GM19043 (cell line): ENCODE results near the gene YPEL2.
A peak's percentile ranks its signal among the peaks of the same experiment; 100 is the strongest.

Source experiments
- ATAC-seq: cut with Tn5 transposase; IDR thresholded peaks from one replicate; pipeline ENCODE4 v1.9.1; 2021; ENCODE audit warnings: low read depth; ENCODE audit not compliant: unreplicated experiment

YPEL2 gene

GRCh38 chr17:59329176-59330052, 2.0 kb upstream of the YPEL2 start:
- no peak for ATAC-seq

DNA sequence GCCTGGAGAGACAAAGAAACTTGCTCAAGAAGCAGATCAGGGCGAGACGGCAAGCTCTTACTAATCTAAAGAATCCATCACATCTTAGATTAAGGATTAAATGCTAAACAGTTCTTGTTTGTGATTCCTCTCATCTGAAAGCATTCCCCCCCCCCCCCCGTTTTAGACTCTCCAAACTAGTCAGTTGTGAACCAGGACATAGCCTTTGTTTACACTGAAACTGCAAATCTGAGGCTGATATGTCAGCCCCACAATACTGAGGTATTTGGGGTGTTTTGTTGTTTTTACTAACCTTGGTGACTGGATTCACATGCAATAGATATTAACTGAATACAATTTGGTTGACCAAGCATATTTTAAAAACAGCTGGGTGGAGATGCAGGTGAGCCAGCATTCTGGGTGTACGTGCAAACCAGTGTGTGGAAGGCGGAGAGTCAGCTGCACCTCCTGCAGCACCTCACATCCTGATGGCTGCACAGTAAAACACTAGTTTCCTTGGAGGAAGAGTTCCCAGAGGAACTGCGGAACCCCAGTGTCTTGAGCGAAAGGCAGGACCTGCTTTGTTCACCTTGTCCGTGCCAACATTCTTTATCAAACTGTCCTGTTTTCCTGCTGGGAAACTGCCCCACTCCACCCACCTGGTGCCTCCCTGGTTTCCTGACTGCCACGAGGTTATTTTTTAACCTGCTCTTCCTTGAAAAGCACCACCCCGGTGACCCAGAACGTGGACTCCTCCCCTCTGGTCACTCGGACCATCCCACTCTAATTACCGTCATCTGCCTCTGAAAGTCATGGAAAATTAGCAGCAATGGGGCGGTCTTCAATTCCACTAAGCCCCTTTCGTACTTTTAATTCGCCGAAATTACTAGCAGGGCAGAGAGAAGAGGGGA, 1.2 kb upstream of the YPEL2 start:
- ATAC-seq: no peak

DNA sequence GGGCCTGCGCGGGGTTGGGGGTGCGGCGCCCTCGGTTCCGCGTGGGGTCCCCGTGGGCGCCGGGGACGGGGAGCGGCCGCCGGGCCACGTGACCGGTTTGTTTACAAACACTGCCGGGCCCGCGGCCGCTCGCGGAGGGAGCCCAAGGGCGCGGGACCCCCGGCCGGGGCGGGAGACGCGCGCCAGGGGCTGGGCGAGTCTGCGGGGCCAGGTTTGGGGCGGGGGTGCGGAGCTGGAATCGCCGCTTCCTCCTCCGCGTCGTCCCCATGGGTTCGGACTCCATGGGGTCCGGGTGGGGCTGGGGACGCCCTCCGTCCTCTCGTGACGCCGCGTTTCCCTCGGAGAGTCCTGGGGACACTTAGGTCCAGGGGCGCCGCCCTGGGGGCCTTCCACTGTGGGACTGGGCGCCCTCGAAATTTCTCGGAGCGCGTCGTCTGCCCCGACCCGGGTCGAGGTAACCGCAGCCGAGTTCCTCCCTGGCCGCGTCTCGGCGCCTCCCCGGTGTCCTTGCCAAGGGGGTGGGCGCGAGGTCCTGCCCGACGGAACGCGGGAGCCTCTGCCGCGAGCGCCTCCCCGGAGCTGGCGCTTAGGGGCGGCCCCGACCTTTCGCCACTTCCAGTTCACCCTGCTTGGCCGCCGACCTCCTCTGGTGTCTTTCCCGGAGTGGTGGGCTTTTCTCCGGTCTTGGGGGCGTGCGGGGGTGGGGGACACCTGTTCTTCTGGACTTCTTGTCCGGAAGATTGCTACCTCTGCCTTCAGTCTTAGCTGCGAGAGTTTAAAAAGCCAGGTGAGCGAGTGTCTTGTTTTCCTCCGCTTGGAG, 684 bp downstream of the YPEL2 start:
- ATAC-seq: peak; percentile 10

DNA sequence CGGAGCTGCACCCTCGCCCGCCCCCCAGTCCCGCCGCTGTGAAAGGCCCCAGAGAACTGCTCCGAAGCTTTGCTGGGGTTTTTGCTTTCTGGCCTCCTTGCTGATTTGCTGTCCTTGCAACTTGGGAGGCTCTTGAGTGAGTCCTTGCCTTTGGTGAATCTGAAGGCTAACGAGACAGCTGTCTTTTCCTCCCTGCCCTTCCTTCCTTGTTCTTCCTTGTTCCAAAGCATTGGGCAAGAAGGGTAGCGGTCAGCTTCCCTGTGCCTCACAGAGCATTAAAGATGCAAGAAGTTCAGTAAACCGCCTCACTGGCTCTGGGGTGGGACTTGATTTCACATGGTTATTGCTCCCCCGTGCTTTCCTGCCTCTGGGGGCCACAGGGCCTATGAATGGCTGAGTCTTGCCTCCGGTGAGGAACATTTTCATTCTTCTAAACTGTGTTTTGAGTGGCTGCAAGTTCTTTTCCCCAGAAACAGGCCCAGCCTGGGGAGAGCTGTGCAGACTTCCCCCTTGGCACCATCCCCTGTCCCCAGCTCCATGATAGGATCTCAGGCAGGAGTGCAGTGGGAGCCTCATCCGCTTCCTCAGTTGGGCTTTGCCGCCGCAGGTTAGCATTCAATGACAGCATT, 1.4 kb downstream of the YPEL2 start:
- ATAC-seq: no peak

DNA sequence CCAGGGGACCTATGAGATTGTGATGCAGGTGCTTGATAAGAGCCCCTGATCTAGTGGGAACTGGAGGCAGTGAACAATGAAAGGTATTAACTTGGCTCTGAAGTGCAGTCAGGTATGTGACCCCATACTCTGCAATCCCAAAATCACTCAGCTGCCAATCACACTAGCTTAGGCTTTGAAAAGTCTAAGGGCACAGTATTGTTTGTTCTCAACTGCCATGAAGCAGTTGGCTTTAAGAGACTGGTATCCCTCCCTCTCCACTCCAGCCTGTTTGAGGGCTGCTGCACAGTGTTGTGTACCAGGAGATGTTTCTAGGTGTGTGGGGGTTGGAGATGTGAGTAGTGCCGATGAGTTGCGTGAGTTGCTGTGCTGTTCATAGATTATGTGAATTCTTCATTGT, 2.4 kb downstream of the YPEL2 start:
- ATAC-seq: no peak

GRCh38 chr17:59335685-59336084, 4.2 kb downstream of the YPEL2 start:
- ATAC-seq: no peak

DNA sequence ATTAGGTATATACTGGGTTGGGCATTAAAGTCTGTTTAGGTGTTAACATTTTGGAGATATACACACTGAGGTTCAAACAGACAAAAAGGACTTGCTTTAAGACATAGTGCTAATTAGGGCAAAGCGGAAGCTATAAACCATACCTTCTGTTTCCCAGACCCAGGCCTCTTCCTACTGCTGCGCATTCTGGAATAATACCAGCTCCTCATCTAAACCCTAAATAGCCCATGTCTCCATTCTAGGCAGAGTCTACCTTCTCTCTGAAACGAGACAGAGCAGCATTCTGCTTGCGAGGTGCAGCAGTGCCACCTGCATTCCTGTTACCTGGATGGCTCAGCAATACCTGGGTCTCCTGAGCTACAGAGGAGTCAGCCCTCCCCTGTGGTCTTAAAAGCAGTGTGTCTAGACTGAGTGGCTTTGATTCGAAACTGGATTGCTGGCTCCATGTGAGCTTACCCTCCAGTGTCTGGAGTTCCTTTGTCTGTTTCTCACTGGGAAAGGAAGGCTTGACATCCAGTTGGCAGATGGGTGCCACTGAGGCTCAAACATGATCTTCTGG, 6.4 kb downstream of the YPEL2 start:
- no peak for ATAC-seq

DNA sequence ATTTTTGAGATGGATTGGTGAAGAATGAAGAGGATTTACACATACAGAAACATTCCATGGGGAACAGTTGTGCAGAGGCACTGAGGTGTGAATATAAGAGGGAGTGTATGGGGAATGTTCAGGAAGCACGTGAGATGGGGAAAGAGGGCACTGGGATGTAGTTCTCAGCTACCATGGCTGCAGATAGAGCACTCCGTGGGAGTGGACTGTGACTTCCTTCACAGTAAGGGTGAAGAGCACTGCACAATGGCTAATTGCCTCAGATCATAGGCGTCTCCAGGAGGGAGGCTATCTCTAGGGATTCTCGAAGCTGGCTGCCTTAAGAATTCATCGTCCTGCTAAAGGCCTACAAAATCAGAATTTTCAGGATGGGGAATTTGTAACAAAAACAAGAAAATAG, 7.0 kb downstream of the YPEL2 start:
- ATAC-seq: no peak

DNA sequence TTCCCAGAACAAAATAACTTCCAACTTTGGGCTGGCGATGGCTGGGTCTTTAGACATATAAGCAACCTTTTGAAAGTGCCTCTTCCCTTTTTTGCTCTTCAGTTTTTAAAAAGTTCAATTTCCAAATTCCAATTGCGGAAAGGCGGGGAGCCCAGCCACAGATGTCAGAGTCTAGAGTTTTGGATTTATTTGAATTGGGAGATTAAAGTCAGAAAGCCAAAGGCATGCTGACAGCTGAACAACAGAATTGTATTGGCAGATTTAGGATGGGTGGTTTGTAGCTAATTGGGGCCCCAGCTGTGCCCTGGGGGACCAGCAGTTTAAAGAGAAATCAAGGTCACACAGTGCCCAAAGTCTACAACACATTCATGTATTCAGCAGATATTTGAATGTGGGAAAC, 10.5 kb downstream of the YPEL2 start:
- no peak for ATAC-seq

DNA sequence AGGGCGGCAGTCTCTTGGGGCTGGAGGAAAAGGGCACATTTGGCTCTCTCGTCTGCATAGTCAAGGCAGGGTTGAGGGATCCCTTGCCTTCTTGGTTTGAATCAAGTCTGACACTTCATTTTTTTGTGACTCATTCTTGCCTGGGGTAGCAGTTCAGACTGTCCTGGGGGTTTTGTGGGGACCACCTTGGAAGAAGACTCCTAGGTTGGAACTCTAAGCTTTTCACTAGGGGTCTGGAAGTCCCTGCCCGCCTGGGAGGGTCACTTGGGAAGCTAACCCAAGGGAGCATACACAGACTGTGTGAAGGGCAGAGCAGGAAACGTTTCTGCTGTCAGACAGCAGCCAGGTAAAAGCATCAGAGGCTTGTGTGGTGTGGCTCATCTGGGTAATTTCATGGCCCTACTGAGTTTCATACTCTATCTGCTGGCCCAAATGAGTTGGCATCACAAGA, 11.3 kb downstream of the YPEL2 start:
- no peak for ATAC-seq

- ATAC-seq: no peak
These were observed 14.0 kb downstream of the YPEL2 start for GRCh38 chr17:59345476-59345875.

DNA sequence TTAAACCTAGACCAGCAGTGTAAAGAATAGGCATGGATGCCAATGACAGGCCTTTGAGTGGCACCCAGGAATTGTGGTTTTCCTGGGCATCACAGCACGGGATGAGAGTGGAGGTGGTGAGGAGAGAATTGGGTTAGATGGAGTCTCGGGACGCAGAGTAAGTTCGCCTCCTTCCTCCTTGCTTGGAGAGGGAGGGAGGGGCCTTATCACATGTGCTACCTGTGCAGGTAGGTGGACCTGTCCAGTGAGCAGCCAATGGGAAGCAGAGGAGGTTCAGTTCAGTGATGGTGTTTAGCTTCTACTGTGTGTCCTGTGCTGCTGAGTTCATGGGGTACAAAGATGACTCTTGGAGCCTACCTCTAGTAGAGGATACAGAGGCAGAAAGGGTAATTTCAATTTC, 14.9 kb downstream of the YPEL2 start:
- ATAC-seq: no peak

- ATAC-seq: no peak
These were observed 15.5 kb downstream of the YPEL2 start for GRCh38 chr17:59346876-59347407.

GRCh38 chr17:59347975-59348391, 16.5 kb downstream of the YPEL2 start:
- no peak for ATAC-seq

GRCh38 chr17:59349178-59349577, 17.7 kb downstream of the YPEL2 start:
- ATAC-seq: no peak

DNA sequence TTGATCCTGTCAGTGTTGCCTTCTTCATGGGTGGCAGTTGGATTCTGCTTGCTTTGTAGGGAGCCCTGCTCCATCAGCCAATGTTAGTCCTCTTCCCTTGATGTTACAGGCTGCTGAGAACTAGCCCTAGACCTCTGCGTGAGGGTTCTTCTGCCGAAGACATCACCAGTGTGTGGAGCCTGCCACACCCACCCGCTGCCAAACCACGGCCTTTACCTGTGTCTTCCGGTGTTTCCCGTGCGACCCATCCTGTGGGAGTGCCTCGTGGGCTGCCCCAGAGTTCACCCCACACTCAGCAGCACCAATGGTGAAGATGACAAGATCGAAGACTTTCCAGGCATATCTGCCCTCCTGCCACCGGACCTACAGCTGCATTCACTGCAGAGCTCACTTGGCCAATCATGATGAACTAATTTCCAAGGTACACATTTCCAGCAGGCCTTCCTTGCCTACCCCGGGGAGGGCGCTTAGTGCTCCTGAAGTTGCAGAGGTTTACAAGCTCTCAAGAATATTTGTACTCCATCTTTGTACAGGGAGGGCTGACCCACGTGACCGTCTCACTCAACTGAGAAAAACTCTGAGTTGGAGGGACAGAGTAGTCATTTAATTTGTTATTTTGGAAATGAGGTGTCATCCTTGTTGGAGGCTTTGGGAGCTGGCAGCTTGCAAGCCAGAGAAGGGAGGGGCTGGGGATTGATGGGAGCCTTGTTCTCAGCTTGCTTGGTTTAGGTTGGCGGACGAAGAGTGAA, 21.8 kb downstream of the YPEL2 start:
- no peak for ATAC-seq

DNA sequence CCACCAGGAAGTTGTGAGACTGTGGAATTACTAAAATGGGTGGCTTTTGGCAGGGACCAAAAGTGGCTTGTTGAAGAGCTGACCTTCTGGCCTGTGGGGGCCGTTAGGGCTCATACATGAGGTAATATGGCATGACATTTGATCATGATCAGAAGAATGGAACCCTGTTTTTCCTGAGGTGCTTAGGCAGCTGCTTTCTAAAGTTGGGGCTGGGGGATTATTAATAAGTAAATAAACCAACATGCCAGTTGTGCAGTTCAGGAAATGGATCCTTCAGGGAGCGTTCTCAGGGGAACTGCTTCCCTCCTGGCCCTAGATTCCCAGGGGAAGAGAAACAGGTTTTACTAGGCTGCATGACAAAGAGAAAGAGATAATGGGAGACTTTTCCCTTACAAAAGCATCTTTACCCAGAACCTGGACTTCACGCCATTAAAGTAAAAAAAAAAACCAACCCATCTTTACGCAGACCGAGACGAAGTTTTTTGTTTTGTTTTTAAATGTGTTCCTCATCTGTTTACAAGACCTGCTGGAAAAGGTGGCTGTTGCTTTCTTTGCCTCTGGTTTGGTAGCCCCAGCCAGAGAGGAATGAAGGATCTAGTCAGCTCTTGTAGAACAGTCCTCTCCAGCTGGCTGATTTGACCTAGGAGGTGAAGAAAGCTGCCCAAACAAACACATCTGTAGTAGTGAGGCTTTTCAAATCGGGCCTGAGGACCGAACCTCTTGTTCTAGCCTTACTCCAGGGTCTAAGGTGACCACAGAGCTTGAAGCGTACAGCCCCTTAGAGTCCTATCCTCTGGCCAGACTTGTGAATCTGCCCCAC, 22.7 kb downstream of the YPEL2 start:
- ATAC-seq: no peak

DNA sequence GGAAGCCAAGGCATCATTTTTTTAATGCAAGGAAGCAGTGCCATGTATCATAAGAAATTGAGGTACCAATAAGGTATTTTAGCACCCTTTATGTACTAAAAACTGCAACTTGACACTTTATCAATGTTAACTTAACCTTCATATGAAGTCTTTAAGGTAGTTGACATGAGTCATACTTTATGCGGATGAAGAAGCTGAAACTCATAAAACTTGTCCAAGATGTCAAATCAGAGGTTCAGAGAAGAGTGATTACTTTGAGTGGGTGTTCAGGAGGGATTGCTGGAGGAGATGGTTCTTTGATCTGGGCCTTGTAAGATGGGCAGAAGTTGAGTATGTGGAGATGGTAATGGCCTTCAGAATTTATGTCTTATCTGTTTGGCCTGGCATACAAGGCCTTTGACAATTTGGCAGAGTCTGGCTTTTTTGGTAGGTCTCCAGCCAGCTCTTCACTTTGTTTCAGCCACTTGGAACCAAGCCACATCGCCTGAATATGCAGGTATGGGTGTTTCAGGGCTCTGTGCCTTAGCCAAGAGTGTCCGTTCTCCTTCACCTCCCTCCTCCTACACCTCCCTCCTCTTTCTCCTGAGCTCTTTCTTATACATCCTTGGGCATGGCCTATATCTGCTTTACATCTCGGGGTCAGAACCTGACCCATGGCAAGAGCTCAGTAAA, 23.7 kb downstream of the YPEL2 start:
- ATAC-seq: no peak
